Measurements from ENCODE around the gene FOXO3.

GRCh38 chr6:108685970-108686369, 125.3 kb downstream of the FOXO3 start:
- no peak for TF ChIP-seq EZH2 (IDR thresholded peaks at IDR 0.05; ENCODE audit: insufficient read depth, poor library complexity, severe bottlenecking)
- TF ChIP-seq EZH2phosphoT487 (IDR thresholded peaks at IDR 0.05; ENCODE audit: insufficient read depth, low read depth) = no peak

All from GM23248 (cell line).